HEK293 (cell line): ENCODE data around the gene COL8A1.

Experiments used
- ATF2 ChIP-seq: fragments of 450-650 bp; formaldehyde crosslinking; IDR thresholded peaks from 2 replicates; pipeline ENCODE4 v1.5.1; 2016; ENCODE audit warnings: missing biosample characterization, missing genetic modification characterization, low read depth
- HIC1 ChIP-seq: fragments of 450-650 bp; formaldehyde crosslinking; IDR thresholded peaks from 2 replicates; pipeline ENCODE4 v1.5.1; 2016; ENCODE audit warnings: missing biosample characterization, missing genetic modification characterization
- MZF1 ChIP-seq: fragments of 450-650 bp; formaldehyde crosslinking; IDR thresholded peaks from 2 replicates; pipeline ENCODE4 v1.5.1; 2017; ENCODE audit warnings: missing biosample characterization, missing genetic modification characterization, borderline replicate concordance
- REPIN1 ChIP-seq: fragments of 450-650 bp; formaldehyde crosslinking; IDR thresholded peaks from 2 replicates; pipeline ENCODE4 v1.5.1; 2017; ENCODE audit warnings: missing biosample characterization, missing genetic modification characterization, low read depth
- SP3 ChIP-seq: fragments of 450-650 bp; formaldehyde crosslinking; IDR thresholded peaks from 2 replicates; pipeline ENCODE4 v1.5.1; 2016; ENCODE audit warnings: missing biosample characterization, missing genetic modification characterization
- SP7 ChIP-seq: fragments of 450-650 bp; formaldehyde crosslinking; IDR thresholded peaks from 2 replicates; pipeline ENCODE4 v1.5.1; 2016; ENCODE audit warnings: missing biosample characterization, missing genetic modification characterization
- ZBTB21 ChIP-seq: fragments of 450-650 bp; formaldehyde crosslinking; IDR thresholded peaks from 2 replicates; pipeline ENCODE4 v1.5.1; 2017; ENCODE audit warnings: missing biosample characterization, missing genetic modification characterization
- ZFP37 ChIP-seq: fragments of 450-650 bp; formaldehyde crosslinking; IDR thresholded peaks from 2 replicates; pipeline ENCODE4 v1.5.1; 2016; ENCODE audit warnings: missing biosample characterization, missing genetic modification characterization
- ZIC2 ChIP-seq: fragments of 450-650 bp; formaldehyde crosslinking; IDR thresholded peaks from 2 replicates; pipeline ENCODE4 v1.5.1; 2016; ENCODE audit warnings: missing biosample characterization, missing genetic modification characterization
- ZNF10 ChIP-seq: fragments of 450-650 bp; formaldehyde crosslinking; IDR thresholded peaks from 2 replicates; pipeline ENCODE4 v1.5.1; 2017; ENCODE audit warnings: missing biosample characterization, missing genetic modification characterization
- ZNF146 ChIP-seq: fragments of 450-650 bp; formaldehyde crosslinking; IDR thresholded peaks from 2 replicates; pipeline ENCODE4 v1.5.1; 2016; ENCODE audit warnings: missing biosample characterization, missing genetic modification characterization
- ZNF175 ChIP-seq: fragments of 450-650 bp; formaldehyde crosslinking; IDR thresholded peaks from 2 replicates; pipeline ENCODE4 v1.5.1; 2016; ENCODE audit warnings: missing biosample characterization, missing genetic modification characterization
- ZNF2 ChIP-seq: fragments of 450-650 bp; formaldehyde crosslinking; IDR thresholded peaks from 2 replicates; pipeline ENCODE4 v1.5.1; 2016; ENCODE audit warnings: missing biosample characterization, missing genetic modification characterization
- ZNF23 ChIP-seq: fragments of 450-650 bp; formaldehyde crosslinking; IDR thresholded peaks from 2 replicates; pipeline ENCODE4 v1.5.1; 2016; ENCODE audit warnings: missing biosample characterization, missing genetic modification characterization, borderline replicate concordance
- ZNF248 ChIP-seq: fragments of 450-650 bp; formaldehyde crosslinking; IDR thresholded peaks from 2 replicates; pipeline ENCODE4 v1.5.1; 2017; ENCODE audit warnings: missing biosample characterization, missing genetic modification characterization
- ZNF26 ChIP-seq: fragments of 450-650 bp; formaldehyde crosslinking; IDR thresholded peaks from 2 replicates; pipeline ENCODE4 v1.5.1; 2016; ENCODE audit warnings: missing biosample characterization, missing genetic modification characterization
- ZNF362 ChIP-seq: fragments of 450-650 bp; formaldehyde crosslinking; IDR thresholded peaks from 2 replicates; pipeline ENCODE4 v1.5.1; 2016; ENCODE audit warnings: missing biosample characterization, missing genetic modification characterization
- ZNF391 ChIP-seq: fragments of 450-650 bp; formaldehyde crosslinking; IDR thresholded peaks from 2 replicates; pipeline ENCODE4 v1.5.1; 2016; ENCODE audit warnings: low read depth, missing biosample characterization, missing genetic modification characterization, borderline replicate concordance
- ZNF394 ChIP-seq: fragments of 450-650 bp; formaldehyde crosslinking; IDR thresholded peaks from 2 replicates; pipeline ENCODE4 v1.5.1; 2016; ENCODE audit warnings: missing biosample characterization, missing genetic modification characterization, mild to moderate bottlenecking, moderate library complexity, borderline replicate concordance
- ZNF423 ChIP-seq: fragments of 450-650 bp; formaldehyde crosslinking; IDR thresholded peaks from 2 replicates; pipeline ENCODE4 v1.5.1; 2016; ENCODE audit warnings: missing biosample characterization, missing genetic modification characterization
- ZNF433 ChIP-seq: fragments of 450-650 bp; formaldehyde crosslinking; IDR thresholded peaks from 2 replicates; pipeline ENCODE4 v1.5.1; 2016; ENCODE audit warnings: missing biosample characterization, missing genetic modification characterization, low read depth
- ZNF449 ChIP-seq: fragments of 450-650 bp; formaldehyde crosslinking; IDR thresholded peaks from 2 replicates; pipeline ENCODE4 v1.5.1; 2017; ENCODE audit warnings: missing biosample characterization, mild to moderate bottlenecking, missing genetic modification characterization, moderate library complexity
- ZNF48 ChIP-seq: fragments of 450-650 bp; formaldehyde crosslinking; IDR thresholded peaks from 2 replicates; pipeline ENCODE4 v1.5.1; 2016; ENCODE audit warnings: missing biosample characterization, missing genetic modification characterization
- ZNF513 ChIP-seq: fragments of 450-650 bp; IDR thresholded peaks from 2 replicates; pipeline ENCODE4 v1.5.1; 2018; ENCODE audit warnings: missing biosample characterization, missing genetic modification characterization
- ZNF555 ChIP-seq: fragments of 450-650 bp; formaldehyde crosslinking; conservative IDR thresholded peaks from 2 replicates; pipeline ENCODE4 v1.5.1; 2017; ENCODE audit warnings: missing biosample characterization, mild to moderate bottlenecking, missing genetic modification characterization, inconsistent platforms
- ZNF792 ChIP-seq: fragments of 450-650 bp; formaldehyde crosslinking; IDR thresholded peaks from 2 replicates; pipeline ENCODE4 v1.5.1; 2016; ENCODE audit warnings: missing biosample characterization, missing genetic modification characterization

The COL8A1 gene

GRCh38 chr3:99817437-99818240 is 179.2 kb downstream of the COL8A1 start, which contains the start of gene CMSS1 (continued):
- peak; percentile 76 for TF ChIP-seq HIC1
- TF ChIP-seq ZNF2 (tag by site-specific recombination), result peak; percentile 87; the same call in 1 of the 2 replicates
- peak; percentile 82; the same call in 1 of the 2 replicates for TF ChIP-seq ZNF394 (tag by site-specific recombination)
- no peak for TF ChIP-seq ZNF175 (tag by site-specific recombination)
- TF ChIP-seq ZNF248 (tag by site-specific recombination), result no peak
- no peak for TF ChIP-seq ZNF48 (tag by site-specific recombination)
- TF ChIP-seq ZNF10 (tag by site-specific recombination), result peak; percentile 60; the same call in 1 of the 2 replicates
- TF ChIP-seq ZNF362 (tag by site-specific recombination), result peak; percentile 46; the same call in 1 of the 2 replicates
- peak; percentile 99 for TF ChIP-seq ATF2 (tag by site-specific recombination)
- no peak for TF ChIP-seq ZNF23
- no peak for TF ChIP-seq ZNF433 (tag by site-specific recombination)
- TF ChIP-seq REPIN1 (tag by site-specific recombination), result no peak
- TF ChIP-seq ZNF513 (tag by site-specific recombination), result peak; percentile 22; the same call in 1 of the 2 replicates
- 0 out of 2 replicates have a peak, but pooled peaks have one; percentile 3 for TF ChIP-seq ZNF146 (tag by site-specific recombination)
- TF ChIP-seq SP7 (tag by site-specific recombination), result peak; percentile 84
- TF ChIP-seq ZNF449 (tag by site-specific recombination), result peak; percentile 53; the same call in 1 of the 2 replicates
- TF ChIP-seq ZNF391 (tag by site-specific recombination), result 0 out of 2 replicates have a peak, but pooled peaks have one; percentile 25
- TF ChIP-seq ZNF26 (tag by site-specific recombination), result no peak
- TF ChIP-seq MZF1, result no peak
- no peak for TF ChIP-seq ZNF423
- 0 out of 2 replicates have a peak, but pooled peaks have one; percentile 77 for TF ChIP-seq ZFP37 (tag by site-specific recombination)
- TF ChIP-seq SP3, result peak; percentile 84
- TF ChIP-seq ZNF792 (tag by site-specific recombination), result no peak
- no peak for TF ChIP-seq ZNF555 (tag by site-specific recombination)
- peak; percentile 99 for TF ChIP-seq ZBTB21 (tag by site-specific recombination)
- peak; percentile 80 for TF ChIP-seq ZIC2 (tag by site-specific recombination)
